Iris pigment epithelial cell (primary cell): ENCODE measurements around the gene MYO1H.

Experiments
- DNase-seq: peaks from one replicate; pipeline ENCODE4 v3.0.0-alpha.2; 2011; ENCODE audit warnings: low read depth

Gene MYO1H

GRCh38 chr12:109475121-109475520 is 127.4 kb downstream of the MYO1H start:
- DNase-seq: no peak

- no peak for DNase-seq
These were observed 128.5 kb downstream of the MYO1H start for GRCh38 chr12:109475993-109476806.

GRCh38 chr12:109476807-109477184 is 129.1 kb downstream of the MYO1H start:
- DNase-seq: no peak

- peak; percentile 91 for DNase-seq
These were observed 129.7 kb downstream of the MYO1H start, which contains the start of the genes KCTD10 and UBE3B for GRCh38 chr12:109477185-109477962. Gene KCTD10, minus strand, starts transcription at chr12:109477300. Its CDS starts 38 bp downstream, at chr12:109477262. Gene UBE3B, plus strand, starts transcription at chr12:109477634. Its CDS starts 5,918 bp downstream, at chr12:109483552.

- DNase-seq: no peak
These were observed 130.2 kb downstream of the MYO1H start for GRCh38 chr12:109477963-109478315.

- no peak for DNase-seq
These were observed 132.1 kb downstream of the MYO1H start for GRCh38 chr12:109479761-109480160.

- no peak for DNase-seq
These were observed 132.7 kb downstream of the MYO1H start for GRCh38 chr12:109480356-109480755.

GRCh38 chr12:109481863-109482262 is 134.2 kb downstream of the MYO1H start:
- DNase-seq: no peak

GRCh38 chr12:109482491-109482890 is 134.8 kb downstream of the MYO1H start:
- DNase-seq: no peak

GRCh38 chr12:109482894-109483293 is 135.2 kb downstream of the MYO1H start:
- no peak for DNase-seq

GRCh38 chr12:109483346-109483745 is 135.6 kb downstream of the MYO1H start:
- DNase-seq: no peak

- DNase-seq: no peak
These were observed 137.5 kb downstream of the MYO1H start for GRCh38 chr12:109485201-109485600.

- no peak for DNase-seq
These were observed 139.7 kb downstream of the MYO1H start for GRCh38 chr12:109487181-109488050.

- DNase-seq: peak; percentile 18
These were observed 140.5 kb downstream of the MYO1H start for GRCh38 chr12:109488051-109488665.

- DNase-seq: no peak
These were observed 141.6 kb downstream of the MYO1H start for GRCh38 chr12:109489016-109489954.

GRCh38 chr12:109489955-109490565 is 142.4 kb downstream of the MYO1H start:
- no peak for DNase-seq

- no peak for DNase-seq
These were observed 144.0 kb downstream of the MYO1H start for GRCh38 chr12:109491671-109492070.

- no peak for DNase-seq
These were observed 144.7 kb downstream of the MYO1H start for GRCh38 chr12:109492371-109492770.

GRCh38 chr12:109493090-109493489 is 145.4 kb downstream of the MYO1H start:
- no peak for DNase-seq

- DNase-seq: no peak
These were observed 146.2 kb downstream of the MYO1H start for GRCh38 chr12:109493938-109494337.
